WTC11 (cell line): ENCODE measurements around the gene PITPNM2. TPM values are rescaled to one million over a fixed set of nuclear protein-coding genes. Genes with fewer than 3 reads are reported as not detected.

Experiments used
- ATAC-seq: fragments of 200-7000 bp; cut with Tn5 transposase; 2 replicates; pipeline ENCODE4 v1.10.0; 2021; ENCODE audit warnings: mild to moderate bottlenecking, moderate library complexity
- CTCF ChIA-PET: fragments of 300-600 bp; sonication (Branson Sonifier 250); formaldehyde crosslinking; loops from one replicate; lab custom pipeline; 2021; ENCODE audit warnings: antibody characterized with exemption; lab: Charles Lee
- POLR2A ChIA-PET: fragments of 350-600 bp; sonication (Branson Sonifier 250); formaldehyde crosslinking; loops from one replicate; lab custom pipeline; 2021; ENCODE audit warnings: antibody characterized with exemption; lab: Charles Lee
- DNase-seq: peaks from one replicate; pipeline ENCODE4 v3.0.0; 2021; ENCODE audit warnings: low spot score
- H3K27ac Mint-ChIP-seq: 2 replicates; pipeline ENCODE4 v1.8.0; 2021; ENCODE audit warnings: mixed read lengths
- H3K27me3 Mint-ChIP-seq: 2 replicates; pipeline ENCODE4 v1.8.0; 2021; ENCODE audit warnings: low read depth, mild to moderate bottlenecking, moderate library complexity, mixed read lengths
- H3K36me3 Mint-ChIP-seq: 2 replicates; pipeline ENCODE4 v1.8.0; 2021; ENCODE audit warnings: mixed read lengths
- H3K4me1 Mint-ChIP-seq: 2 replicates; pipeline ENCODE4 v1.8.0; 2022; ENCODE audit warnings: mixed read lengths
- H3K4me3 Mint-ChIP-seq: 2 replicates; pipeline ENCODE4 v1.8.0; 2021; ENCODE audit warnings: mild to moderate bottlenecking, moderate library complexity, mixed read lengths
- H3K9me3 Mint-ChIP-seq: 2 replicates; pipeline ENCODE4 v1.8.0; 2021; ENCODE audit warnings: mixed read lengths
- CDX4 ChIP-seq: fragments of 250-450 bp; sonication (Bioruptor Pico); IDR thresholded peaks from 2 replicates; pipeline ENCODE4 v1.9.0; 2021; ENCODE audit warnings: moderate library complexity, mild to moderate bottlenecking, inconsistent platforms, borderline replicate concordance
- CREB1 ChIP-seq: sonication (generic); formaldehyde crosslinking; IDR thresholded peaks from 2 replicates; pipeline ENCODE4 v1.8.0; 2023; ENCODE audit warnings: mild to moderate bottlenecking, missing genetic modification reagents
- FOXJ3 ChIP-seq: sonication (generic); formaldehyde crosslinking; IDR thresholded peaks from 2 replicates; pipeline ENCODE4 v1.9.0; 2021; ENCODE audit warnings: missing genetic modification reagents, mild to moderate bottlenecking, borderline replicate concordance
- GRHL2 ChIP-seq: fragments of 250-450 bp; sonication (Bioruptor Pico); IDR thresholded peaks from 2 replicates; pipeline ENCODE4 v1.8.0; 2022; ENCODE audit warnings: mild to moderate bottlenecking, moderate library complexity; ENCODE audit not compliant: insufficient replicate concordance, severe bottlenecking
- IRF2 ChIP-seq: sonication (generic); formaldehyde crosslinking; IDR thresholded peaks from 2 replicates; pipeline ENCODE4 v1.8.0; 2022; ENCODE audit warnings: low read depth, missing genetic modification reagents, borderline replicate concordance
- NR2C2 ChIP-seq: sonication (generic); formaldehyde crosslinking; IDR thresholded peaks from 2 replicates; pipeline ENCODE4 v1.8.0; 2022; ENCODE audit warnings: mild to moderate bottlenecking, missing genetic modification reagents
- RELA ChIP-seq: sonication (generic); formaldehyde crosslinking; IDR thresholded peaks from 2 replicates; pipeline ENCODE4 v1.8.1; 2022; ENCODE audit warnings: missing genetic modification reagents, mild to moderate bottlenecking, borderline replicate concordance
- SMAD3 ChIP-seq: sonication (generic); formaldehyde crosslinking; IDR thresholded peaks from 2 replicates; pipeline ENCODE4 v1.8.0; 2022; ENCODE audit warnings: missing genetic modification reagents, mild to moderate bottlenecking, borderline replicate concordance
- SP1 ChIP-seq: sonication (generic); formaldehyde crosslinking; conservative IDR thresholded peaks from 2 replicates; pipeline ENCODE4 v1.8.1; 2022; ENCODE audit warnings: missing genetic modification reagents
- TP53 ChIP-seq: sonication (generic); formaldehyde crosslinking; IDR thresholded peaks from 2 replicates; pipeline ENCODE4 v1.8.1; 2023; ENCODE audit warnings: mild to moderate bottlenecking, missing genetic modification reagents
- ZBTB21 ChIP-seq: sonication (generic); formaldehyde crosslinking; IDR thresholded peaks from 2 replicates; pipeline ENCODE4 v1.8.1; 2023; ENCODE audit warnings: mild to moderate bottlenecking, missing genetic modification reagents, borderline replicate concordance
- ZNF121 ChIP-seq: sonication (generic); formaldehyde crosslinking; IDR thresholded peaks from 2 replicates; pipeline ENCODE4 v1.8.0; 2023; ENCODE audit warnings: missing genetic modification reagents
- ZNF232 ChIP-seq: sonication (generic); formaldehyde crosslinking; IDR thresholded peaks from 2 replicates; pipeline ENCODE4 v1.8.0; 2022; ENCODE audit warnings: mild to moderate bottlenecking, missing genetic modification reagents
- ZNF281 ChIP-seq: sonication (generic); formaldehyde crosslinking; IDR thresholded peaks from 2 replicates; pipeline ENCODE4 v1.8.0; 2023; ENCODE audit warnings: mild to moderate bottlenecking, missing genetic modification reagents
- ZNF396 ChIP-seq: fragments of 250-450 bp; sonication (Bioruptor Pico); IDR thresholded peaks from 2 replicates; pipeline ENCODE4 v1.8.0; 2021; ENCODE audit warnings: mild to moderate bottlenecking, moderate library complexity, borderline replicate concordance
- ZNF425 ChIP-seq: fragments of 250-450 bp; sonication (Bioruptor Pico); conservative IDR thresholded peaks from 2 replicates; pipeline ENCODE4 v1.9.0; 2021; ENCODE audit warnings: mild to moderate bottlenecking
- total RNA-seq: library from RNA; stranded (reverse); gene quantifications from 3 replicates; pipeline ENCODE4 v1.2.3, GENCODE V29; 2021
- TF ChIP-seq, protein P1 (sequence below): fragments of 250-450 bp; sonication (Bioruptor Pico); IDR thresholded peaks from 2 replicates; pipeline ENCODE4 v1.9.0; 2021; ENCODE audit warnings: mild to moderate bottlenecking
- TF ChIP-seq, protein P2 (sequence below): sonication (generic); formaldehyde crosslinking; conservative IDR thresholded peaks from 2 replicates; pipeline ENCODE4 v1.8.1; 2022; ENCODE audit warnings: mild to moderate bottlenecking, missing genetic modification reagents
- TF ChIP-seq, protein P3 (sequence below): sonication (generic); formaldehyde crosslinking; IDR thresholded peaks from 2 replicates; pipeline ENCODE4 v1.8.1; 2023; ENCODE audit warnings: mild to moderate bottlenecking, missing genetic modification reagents
- TF ChIP-seq, protein P4 (sequence below): sonication (generic); formaldehyde crosslinking; IDR thresholded peaks from 2 replicates; pipeline ENCODE4 v1.8.1; 2022; ENCODE audit warnings: missing genetic modification reagents, borderline replicate concordance

Gene PITPNM2
- total RNA-seq, 1 experiment from 2014 or later: 8.2 TPM

DNA sequence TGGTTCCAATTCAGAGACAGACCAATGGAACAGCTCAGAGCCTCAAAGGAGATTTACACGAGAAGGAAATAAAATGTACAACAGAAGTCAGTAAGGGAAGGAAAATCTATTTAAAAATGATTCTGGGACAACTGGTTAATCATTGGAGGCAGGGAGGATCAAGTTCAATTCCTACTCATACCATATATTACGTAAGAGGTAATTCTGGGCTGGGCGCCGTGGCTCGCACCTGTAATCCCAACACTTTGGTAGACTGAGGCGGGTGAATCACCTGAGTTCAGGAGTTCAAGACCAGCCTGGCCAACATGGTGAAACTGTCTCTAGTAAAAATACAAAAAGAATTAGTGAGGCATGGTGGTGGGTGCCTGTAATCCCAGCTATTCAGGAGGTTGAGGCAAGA lies 36.7 kb upstream of the PITPNM2 start:
- no peaks in the 10 kb centered on the region for H3K9me3 Mint-ChIP-seq
- peaks cover 41% of the 10 kb centered on the region for H3K36me3 Mint-ChIP-seq
- H3K4me3 Mint-ChIP-seq: no peak overlapping the region
- no peaks in the 10 kb centered on the region for H3K4me1 Mint-ChIP-seq
- POLR2A ChIA-PET: no interaction called here
- H3K27ac Mint-ChIP-seq: no peak overlapping the region
- H3K27me3 Mint-ChIP-seq: no peaks in the 10 kb centered on the region
- CTCF ChIA-PET: no interaction called here
- no peak for ATAC-seq
- TF ChIP-seq TP53 (CRISPR knock-in tag): no peak
- no peak for TF ChIP-seq CREB1 (CRISPR knock-in tag)
- TF ChIP-seq SMAD3 (CRISPR knock-in tag): no peak
- no peak for TF ChIP-seq ZBTB21 (CRISPR knock-in tag)
- no peak for TF ChIP-seq GRHL2 (CRISPR knock-in tag)
- no peak for TF ChIP-seq ZNF425 (CRISPR knock-in tag)
- TF ChIP-seq, protein P1, sequence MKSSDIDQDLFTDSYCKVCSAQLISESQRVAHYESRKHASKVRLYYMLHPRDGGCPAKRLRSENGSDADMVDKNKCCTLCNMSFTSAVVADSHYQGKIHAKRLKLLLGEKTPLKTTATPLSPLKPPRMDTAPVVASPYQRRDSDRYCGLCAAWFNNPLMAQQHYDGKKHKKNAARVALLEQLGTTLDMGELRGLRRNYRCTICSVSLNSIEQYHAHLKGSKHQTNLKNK (CRISPR knock-in tag): no peak
- TF ChIP-seq ZNF232: no peak
- TF ChIP-seq NR2C2 (CRISPR knock-in tag): no peak
- no peak for TF ChIP-seq ZNF121
- no peak for TF ChIP-seq IRF2 (CRISPR knock-in tag)
- no peak for TF ChIP-seq ZNF396 (CRISPR knock-in tag)
- no peak for TF ChIP-seq CDX4 (CRISPR knock-in tag)
- no peak for DNase-seq

DNA sequence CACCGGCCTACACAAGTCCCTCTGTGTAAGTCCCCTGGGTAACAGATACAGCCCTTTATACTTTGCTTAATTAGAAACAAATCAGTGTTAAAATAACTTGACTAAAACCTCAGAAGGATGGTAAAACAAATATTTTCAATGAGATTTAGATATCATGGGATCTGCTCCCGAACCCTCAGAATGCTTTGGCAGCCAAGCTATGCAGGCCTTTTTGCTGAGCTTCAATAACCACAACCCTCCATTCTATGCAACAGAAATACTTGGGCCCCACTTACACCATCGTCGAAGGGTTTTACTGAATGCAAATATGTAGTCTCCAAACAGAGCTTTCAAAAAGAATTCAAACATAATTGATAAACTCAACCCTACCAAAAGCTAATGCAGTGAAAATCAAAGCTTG lies 29.3 kb upstream of the PITPNM2 start:
- H3K27ac Mint-ChIP-seq: no peak overlapping the region
- no peaks in the 10 kb centered on the region for H3K4me1 Mint-ChIP-seq
- H3K36me3 Mint-ChIP-seq: peaks cover 43% of the 10 kb centered on the region
- no peaks in the 10 kb centered on the region for H3K27me3 Mint-ChIP-seq
- H3K9me3 Mint-ChIP-seq: no peaks in the 10 kb centered on the region
- DNase-seq (no peak), ATAC-seq (no peak)
- H3K4me3 Mint-ChIP-seq: no peak overlapping the region
- TF ChIP-seq FOXJ3 (CRISPR knock-in tag) (no peak), ZNF281 (no peak), RELA (CRISPR knock-in tag) (no peak), SP1 (CRISPR knock-in tag) (no peak)
- TF ChIP-seq, protein P2, sequence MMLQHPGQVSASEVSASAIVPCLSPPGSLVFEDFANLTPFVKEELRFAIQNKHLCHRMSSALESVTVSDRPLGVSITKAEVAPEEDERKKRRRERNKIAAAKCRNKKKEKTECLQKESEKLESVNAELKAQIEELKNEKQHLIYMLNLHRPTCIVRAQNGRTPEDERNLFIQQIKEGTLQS: no peak
- TF ChIP-seq, protein P3, sequence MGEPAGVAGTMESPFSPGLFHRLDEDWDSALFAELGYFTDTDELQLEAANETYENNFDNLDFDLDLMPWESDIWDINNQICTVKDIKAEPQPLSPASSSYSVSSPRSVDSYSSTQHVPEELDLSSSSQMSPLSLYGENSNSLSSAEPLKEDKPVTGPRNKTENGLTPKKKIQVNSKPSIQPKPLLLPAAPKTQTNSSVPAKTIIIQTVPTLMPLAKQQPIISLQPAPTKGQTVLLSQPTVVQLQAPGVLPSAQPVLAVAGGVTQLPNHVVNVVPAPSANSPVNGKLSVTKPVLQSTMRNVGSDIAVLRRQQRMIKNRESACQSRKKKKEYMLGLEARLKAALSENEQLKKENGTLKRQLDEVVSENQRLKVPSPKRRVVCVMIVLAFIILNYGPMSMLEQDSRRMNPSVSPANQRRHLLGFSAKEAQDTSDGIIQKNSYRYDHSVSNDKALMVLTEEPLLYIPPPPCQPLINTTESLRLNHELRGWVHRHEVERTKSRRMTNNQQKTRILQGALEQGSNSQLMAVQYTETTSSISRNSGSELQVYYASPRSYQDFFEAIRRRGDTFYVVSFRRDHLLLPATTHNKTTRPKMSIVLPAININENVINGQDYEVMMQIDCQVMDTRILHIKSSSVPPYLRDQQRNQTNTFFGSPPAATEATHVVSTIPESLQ (CRISPR knock-in tag): no peak
- TF ChIP-seq, protein P4, sequence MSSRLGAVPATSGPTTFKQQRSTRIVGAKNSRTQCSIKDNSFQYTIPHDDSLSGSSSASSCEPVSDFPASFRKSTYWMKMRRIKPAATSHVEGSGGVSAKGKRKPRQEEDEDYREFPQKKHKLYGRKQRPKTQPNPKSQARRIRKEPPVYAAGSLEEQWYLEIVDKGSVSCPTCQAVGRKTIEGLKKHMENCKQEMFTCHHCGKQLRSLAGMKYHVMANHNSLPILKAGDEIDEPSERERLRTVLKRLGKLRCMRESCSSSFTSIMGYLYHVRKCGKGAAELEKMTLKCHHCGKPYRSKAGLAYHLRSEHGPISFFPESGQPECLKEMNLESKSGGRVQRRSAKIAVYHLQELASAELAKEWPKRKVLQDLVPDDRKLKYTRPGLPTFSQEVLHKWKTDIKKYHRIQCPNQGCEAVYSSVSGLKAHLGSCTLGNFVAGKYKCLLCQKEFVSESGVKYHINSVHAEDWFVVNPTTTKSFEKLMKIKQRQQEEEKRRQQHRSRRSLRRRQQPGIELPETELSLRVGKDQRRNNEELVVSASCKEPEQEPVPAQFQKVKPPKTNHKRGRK (CRISPR knock-in tag): no peak
- ChIA-PET CTCF (no interaction called here), POLR2A (no interaction called here)
